NCI-H2196 (cell line): ENCODE data around the gene REPS1.
"Not testable (repeated sequence)": the region's sequence is repeated elsewhere in the genome, so short reads cannot be mapped to it uniquely, and the experiment has no call there.

Source experiments
- DNase-seq: peaks from one replicate; lab custom pipeline; 2025; ENCODE audit not compliant: unreplicated experiment; lab: John Stamatoyannopoulos, UW

REPS1 gene

DNA sequence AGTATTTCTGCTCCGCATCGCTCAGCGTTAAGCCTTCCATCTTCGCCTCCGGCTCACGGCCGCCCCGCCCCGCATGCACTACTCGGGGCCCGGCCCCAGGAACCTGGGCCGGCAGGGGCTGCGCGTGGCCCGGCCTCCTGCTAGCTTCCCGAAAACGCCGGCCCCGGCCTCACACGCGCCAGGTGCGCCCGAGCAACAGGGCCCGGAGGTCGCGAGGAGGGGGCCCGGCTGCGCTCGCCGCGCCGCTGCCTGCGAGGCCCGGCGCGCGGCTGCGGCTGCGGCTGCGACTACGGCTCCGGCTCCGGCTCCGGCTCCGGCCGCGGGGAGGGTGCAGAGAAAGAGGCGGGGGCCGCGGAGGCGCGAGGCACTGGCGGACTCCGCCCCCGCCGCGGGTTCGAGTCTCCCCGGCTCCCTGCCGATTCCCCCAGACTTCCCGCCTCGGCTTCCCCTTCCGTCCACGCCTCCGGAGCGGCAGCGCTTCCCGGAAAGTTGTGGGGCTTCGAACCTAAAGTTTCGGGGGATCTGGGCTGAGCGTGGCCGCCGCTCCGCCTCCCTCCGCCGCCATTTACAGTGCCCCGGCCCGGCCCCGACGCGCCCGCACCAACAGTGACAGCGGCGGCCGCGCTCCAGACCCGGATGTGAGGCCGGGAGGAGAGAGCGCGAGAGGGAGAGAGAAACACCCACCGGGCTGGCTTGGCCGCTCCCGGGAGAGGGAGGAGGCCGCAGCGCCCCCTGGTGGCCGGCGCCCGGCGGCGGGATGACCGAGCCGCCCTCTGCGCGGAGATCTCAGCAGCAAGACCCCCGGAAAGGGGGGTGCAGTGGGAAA lies at the start of gene REPS1:
Gene REPS1 (minus strand): TSS at position 611 of the 826 bp plus-strand sequence. CDS start 571 bp downstream, at position 40.
- DNase-seq, result peak; percentile 93

GRCh38 chr6:139037490-139037889 lies 49.4 kb upstream of the REPS1 start:
- no peak for DNase-seq

DNA sequence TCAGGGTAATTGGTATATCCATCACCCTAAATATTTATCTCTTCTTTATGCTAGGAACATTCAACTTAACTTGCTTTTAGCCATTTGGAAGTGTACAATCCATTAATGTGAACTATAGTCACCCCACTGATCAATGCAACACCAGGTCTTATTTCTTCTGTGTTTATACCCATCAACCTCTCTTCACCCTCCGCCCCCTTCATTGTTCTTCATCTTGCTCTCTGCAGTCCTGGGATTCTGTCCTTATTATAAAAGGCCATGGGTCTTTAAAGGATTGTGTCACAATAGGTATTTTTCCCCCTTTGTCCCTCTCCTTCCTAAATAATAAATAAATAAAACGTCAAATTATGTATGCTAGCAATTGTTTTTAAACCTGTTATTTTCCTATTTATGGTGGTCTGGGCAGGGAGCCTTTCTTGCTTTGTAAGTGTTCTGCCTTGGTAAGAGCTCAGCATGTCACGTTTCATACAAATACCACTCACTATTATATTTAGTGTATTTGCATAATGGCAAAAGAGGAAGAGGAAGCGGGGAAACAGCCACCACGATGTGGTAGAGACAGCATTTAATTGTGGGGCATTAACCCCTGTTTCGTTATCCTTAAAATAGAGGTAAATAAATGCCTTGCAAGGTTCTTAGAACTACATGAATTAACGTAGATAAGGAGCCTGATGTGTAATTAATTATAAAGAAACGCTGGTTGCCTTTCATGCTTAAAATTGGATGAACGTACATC lies 42.3 kb upstream of the REPS1 start:
- DNase-seq, result no peak

- DNase-seq, result peak; percentile 37
These were observed 41.6 kb upstream of the REPS1 start for GRCh38 chr6:139029470-139030227.

GRCh38 chr6:139028658-139029469 lies 40.8 kb upstream of the REPS1 start, which contains the start of gene ABRACL:
Gene ABRACL, plus strand, starts transcription at chr6:139028745. Its CDS starts 5,416 bp downstream, at chr6:139034161.
- peak; percentile 77 for DNase-seq

DNA sequence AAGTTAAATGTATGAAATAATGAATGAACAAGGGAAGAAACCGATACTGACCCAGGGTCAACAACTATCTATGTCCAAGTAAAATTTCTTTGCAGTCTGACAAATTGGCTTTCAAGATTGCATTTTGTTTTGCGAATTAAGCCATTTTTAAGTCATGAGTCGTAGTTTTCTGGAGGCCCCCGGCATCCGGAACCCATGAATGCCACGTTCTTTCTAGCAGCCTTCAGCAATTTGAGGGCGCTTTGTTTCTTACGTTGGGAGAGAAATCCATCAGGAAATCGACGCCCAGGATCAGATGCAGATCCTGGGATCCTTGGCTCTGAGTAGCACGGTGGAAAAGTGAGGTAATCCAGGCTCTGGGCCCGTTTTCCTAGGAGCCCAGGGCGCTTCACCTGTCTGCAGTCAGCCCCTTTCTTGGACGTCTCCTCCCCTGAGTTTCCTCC lies 40.2 kb upstream of the REPS1 start:
- DNase-seq, result no peak

- DNase-seq, result peak; percentile 80
These were observed 39.6 kb upstream of the REPS1 start for GRCh38 chr6:139027620-139028182.

GRCh38 chr6:139025416-139025815 lies 37.4 kb upstream of the REPS1 start:
- DNase-seq, result not testable (repeated sequence)

DNA sequence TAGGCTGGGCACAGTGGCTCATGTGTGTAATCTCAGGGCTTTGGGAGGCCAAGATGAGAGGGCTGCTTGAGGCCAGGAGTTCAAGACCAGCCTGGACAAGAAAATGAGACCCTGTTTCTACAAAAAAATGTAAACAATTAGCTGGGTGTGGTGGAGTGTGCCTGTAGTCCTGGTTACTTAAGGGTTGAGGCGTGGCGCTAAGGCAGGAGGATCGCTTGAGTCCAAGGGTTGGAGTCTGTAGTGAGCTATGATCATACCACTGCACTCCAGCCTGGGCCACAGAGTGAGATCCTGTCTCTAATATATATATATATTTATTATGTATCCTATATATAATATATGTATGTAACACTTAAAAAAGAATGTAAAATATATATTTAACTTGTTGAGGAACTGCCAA lies 32.6 kb upstream of the REPS1 start:
- DNase-seq, result no peak

GRCh38 chr6:139019722-139020121 lies 31.7 kb upstream of the REPS1 start:
- no peak for DNase-seq

DNA sequence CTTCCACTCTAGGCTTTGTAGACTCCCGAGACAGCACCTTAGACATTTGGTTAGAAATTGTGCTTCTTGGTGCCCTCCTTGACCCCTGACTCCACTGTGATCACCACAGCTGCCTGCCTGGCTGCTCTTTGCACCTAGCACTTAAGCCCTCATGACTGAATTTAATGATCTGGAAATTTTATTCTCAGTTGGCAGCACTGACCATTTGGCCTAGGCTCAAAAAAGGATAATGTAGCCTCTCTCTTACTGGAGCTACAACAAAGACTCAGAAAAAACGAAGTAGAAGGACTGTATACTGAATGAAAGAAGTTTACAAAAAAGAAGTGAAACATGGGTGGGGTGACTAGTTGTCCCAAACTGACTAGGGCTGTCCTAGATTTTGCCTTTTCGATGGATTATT lies 29.2 kb upstream of the REPS1 start:
- DNase-seq, result peak; percentile 79

GRCh38 chr6:139016337-139017213 lies 28.5 kb upstream of the REPS1 start:
- peak; percentile 43 for DNase-seq

- peak; percentile 39 for DNase-seq
These were observed 26.9 kb upstream of the REPS1 start for GRCh38 chr6:139014945-139015344.

DNA sequence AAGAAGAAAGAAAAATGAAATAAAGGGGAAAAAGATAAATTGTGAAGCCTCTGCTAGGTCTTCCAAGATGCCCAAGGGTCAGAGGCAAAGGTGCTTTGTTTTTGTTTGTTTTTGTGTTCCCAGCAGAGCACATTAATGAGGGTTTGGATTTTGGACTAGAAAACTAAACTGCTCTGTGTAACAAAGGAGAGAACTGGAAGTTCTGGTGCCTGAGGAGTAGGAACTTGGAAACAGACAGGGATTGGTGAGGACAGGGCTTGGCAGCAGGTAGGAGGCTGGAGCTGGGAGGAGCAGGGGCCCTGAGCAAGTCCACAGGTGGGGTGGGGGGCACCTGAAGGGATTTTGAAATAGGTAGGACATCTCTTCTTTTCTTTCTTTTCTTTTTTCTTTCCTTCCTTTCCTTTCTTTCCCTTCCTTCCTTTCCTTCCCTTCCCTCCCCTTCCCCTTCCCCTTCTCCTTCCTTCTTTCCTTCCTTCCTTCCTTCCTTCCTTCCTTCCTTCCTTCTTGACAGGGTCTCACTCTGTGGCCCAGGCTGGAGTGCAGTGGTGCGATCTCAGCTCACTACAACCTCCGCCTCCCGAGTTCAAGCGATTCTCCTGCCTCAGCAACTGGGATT lies 25.2 kb upstream of the REPS1 start:
- DNase-seq, result no peak

DNA sequence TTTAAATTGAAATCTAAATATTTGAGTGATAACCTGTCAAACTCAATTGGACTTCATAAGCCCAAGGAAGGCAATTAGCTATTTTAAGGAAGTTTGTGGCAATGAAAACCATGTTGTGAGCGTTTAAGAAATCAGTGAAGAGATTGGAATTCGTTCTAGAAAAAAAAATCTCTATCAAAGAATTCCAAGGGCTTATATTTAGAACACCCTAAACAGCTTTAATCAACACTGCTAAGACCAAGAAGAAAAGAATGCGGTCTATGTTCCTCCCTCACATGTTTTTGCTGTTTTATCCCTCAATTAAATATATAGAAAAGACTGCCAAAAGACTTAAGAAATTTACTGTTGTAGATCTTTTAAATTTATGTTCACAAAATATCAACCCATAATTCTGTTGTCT lies 23.9 kb upstream of the REPS1 start:
- no peak for DNase-seq

DNA sequence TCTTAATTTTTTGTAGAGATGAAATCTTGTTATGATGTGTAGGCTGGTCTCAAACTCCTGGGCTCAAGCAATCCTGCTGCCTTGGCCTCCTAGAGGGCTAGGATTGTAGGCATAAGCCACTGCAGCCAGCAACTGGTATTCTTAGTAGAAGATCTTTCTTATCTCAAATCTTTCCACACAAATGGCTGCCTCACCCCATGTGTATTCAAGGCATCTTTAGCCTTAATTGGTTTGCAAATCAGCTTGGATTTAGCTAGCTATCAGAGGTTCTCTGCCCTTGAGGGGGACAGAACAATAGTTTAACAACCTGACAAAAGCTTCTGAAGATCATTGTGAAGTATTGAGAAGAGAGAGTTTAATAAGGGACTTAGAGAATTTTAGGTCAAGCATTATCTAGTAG lies 22.6 kb upstream of the REPS1 start:
- DNase-seq, result no peak

DNA sequence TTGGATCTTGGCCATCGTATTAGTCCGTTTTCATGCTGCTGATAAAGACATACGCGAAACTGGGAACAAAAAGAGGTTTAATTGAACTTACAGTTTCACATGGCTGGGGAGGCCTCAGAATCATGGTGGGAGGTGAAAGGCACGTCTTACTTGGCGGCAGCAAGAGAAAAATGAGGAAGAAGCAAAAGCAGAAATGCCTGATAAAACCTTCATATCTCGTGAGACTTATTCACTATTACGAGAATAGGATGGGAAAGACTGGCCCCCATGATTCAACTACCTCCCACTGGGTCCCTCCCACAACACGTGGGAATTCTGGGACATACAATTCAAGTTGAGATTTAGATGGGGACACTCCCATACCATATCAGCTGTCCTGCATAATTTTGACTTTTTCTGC lies 20.1 kb upstream of the REPS1 start:
- no peak for DNase-seq

DNA sequence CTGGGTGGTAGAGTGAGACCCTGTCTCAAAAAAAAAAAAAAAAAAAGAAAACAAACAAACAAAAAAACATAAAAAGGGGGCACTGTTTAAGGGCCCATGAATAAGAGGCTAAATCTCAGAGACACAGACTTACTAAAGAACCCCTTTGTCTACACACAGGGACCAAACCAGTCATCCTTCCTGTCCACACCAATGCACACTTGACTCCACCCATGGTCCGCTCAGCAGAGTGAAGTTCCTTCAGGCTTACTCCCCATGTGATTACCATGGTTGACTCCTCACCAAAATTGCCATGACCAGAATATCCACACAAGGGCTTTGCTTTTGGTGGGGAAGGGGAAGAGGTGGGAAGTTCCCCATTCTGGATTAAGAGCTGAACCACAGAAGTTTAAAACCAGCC lies 19.4 kb upstream of the REPS1 start:
- DNase-seq, result no peak

- DNase-seq, result no peak
These were observed 18.4 kb upstream of the REPS1 start for GRCh38 chr6:139006477-139006876.
